ENCODE data around the gene SFT2D3. TPM values are rescaled to one million over a fixed set of nuclear protein-coding genes. Genes with fewer than 3 reads are reported as not detected.

SFT2D3 gene
- total RNA-seq, 1 experiment from 2014 or later, result 12.2 TPM

DNA sequence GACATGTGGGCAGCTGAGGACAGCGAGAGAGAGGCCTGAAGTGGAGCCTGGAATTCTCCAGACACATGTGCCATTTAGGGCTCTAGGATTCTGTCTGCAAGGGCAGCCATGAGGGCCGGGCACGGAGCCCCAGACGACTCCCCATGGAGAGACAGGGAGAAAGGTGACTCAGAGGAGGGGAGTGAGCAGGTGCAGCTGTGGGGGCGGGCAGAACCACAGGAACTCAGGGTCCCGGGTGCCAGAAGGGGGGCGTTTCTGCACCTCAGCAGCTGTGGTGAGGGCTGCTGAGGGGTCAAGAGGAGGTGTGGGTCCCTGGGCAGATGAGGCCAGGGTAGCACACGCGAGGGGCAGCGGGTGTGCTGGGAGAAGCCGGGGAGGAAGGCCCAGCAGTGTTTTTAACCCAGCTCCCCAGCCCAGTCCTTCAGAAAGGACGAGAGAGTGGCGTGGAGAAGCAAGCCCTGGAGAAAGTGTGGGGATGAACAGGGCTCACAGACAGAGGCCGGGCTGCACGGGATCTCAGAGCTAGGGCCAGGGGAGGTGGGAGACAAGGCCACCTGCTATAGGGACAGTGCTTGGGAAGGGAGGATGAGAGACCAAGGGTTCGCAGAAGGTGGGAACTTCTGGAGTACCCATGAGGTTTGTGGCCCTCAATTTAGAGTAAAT, 47.7 kb upstream of the SFT2D3 start:
- Mint-ChIP-seq H3K27me3 (ENCODE audit: insufficient read depth, unreplicated experiment) (no peaks in the 10 kb centered on the region), H3K4me1 (ENCODE audit: low read depth, unreplicated experiment) (no peaks in the 10 kb centered on the region), H3K9me3 (ENCODE audit: unreplicated experiment) (no peaks in the 10 kb centered on the region), H3K27ac (ENCODE audit: unreplicated experiment) (no peak overlapping the region), H3K4me3 (ENCODE audit: unreplicated experiment) (no peak overlapping the region), H3K36me3 (ENCODE audit: insufficient read depth, unreplicated experiment) (no peaks in the 10 kb centered on the region)
- TF ChIP-seq, protein P1, sequence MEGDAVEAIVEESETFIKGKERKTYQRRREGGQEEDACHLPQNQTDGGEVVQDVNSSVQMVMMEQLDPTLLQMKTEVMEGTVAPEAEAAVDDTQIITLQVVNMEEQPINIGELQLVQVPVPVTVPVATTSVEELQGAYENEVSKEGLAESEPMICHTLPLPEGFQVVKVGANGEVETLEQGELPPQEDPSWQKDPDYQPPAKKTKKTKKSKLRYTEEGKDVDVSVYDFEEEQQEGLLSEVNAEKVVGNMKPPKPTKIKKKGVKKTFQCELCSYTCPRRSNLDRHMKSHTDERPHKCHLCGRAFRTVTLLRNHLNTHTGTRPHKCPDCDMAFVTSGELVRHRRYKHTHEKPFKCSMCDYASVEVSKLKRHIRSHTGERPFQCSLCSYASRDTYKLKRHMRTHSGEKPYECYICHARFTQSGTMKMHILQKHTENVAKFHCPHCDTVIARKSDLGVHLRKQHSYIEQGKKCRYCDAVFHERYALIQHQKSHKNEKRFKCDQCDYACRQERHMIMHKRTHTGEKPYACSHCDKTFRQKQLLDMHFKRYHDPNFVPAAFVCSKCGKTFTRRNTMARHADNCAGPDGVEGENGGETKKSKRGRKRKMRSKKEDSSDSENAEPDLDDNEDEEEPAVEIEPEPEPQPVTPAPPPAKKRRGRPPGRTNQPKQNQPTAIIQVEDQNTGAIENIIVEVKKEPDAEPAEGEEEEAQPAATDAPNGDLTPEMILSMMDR (IDR thresholded peaks at IDR 0.05; ENCODE audit: insufficient read depth in 1 of 2, low read depth in 1 of 2, low read length in 1 of 2, severe bottlenecking in 1 of 2, unreplicated experiment in 1 of 2), result no peak
- Histone ChIP-seq H3K36me3 (ENCODE audit: control insufficient read depth, insufficient read depth, low read length) (no peaks in the 10 kb centered on the region), H3K4me3 (ENCODE audit: low read depth, low read length) (no peak overlapping the region), H3K9me3 (no peaks in the 10 kb centered on the region), H3K27me3 (replicated peaks; ENCODE audit: control insufficient read depth, insufficient read depth, low read length) (no peaks in the 10 kb centered on the region), H3K4me1 (peaks cover 6% of the 10 kb centered on the region)
- DNase-seq, result no peak
- no TSS peak for BruUV-seq (replicated peaks)
- ChIA-PET POLR2A (interaction anchor here (1.1 kb wide), 1 partner anchor 8 kb away, joined by 3 read pairs; no protein-coding TSS in a partner anchor), CTCF (interaction anchor here (1.2 kb wide), 1 partner anchor 62 kb away, joined by 5 read pairs; no protein-coding TSS in a partner anchor)
- intact Hi-C loops (cut with micrococcal nuclease; ENCODE audit: unreplicated experiment), result no loop called here

DNA sequence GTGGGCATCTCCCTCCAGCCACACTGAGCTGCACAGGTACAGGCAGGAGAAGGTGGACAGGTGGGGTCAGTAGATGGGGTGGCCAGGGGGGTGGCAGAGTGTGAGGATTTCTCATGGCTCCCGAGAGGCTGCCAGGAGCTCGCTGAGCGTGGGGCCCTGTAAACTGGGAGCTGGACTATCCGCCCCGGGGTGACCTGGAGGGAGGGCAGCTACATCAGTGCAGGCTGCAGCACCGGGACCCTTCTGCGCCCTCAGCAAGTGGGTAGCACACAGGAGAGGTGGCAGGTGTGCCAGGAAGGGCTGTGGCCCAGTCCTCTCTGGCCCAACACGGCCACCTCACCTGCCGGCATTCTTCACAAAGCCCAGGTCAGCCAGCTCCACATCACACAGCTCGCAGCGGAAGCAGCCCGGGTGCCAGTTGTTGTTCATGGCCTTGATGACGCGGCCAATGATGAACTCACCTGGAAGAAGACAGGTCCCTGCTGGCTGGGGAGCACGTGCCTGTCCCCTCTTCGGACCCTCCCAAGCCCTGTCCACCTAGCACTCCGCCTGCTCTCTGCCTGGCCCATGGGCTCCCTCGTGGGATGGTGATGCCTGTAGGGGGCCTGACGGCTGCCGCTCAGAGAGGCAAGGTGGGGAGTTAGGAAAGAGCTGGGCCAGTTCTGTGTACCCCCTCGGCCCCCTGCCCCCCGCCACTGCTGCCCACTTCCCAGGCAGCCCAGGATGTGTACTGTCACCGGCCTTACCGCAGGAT, 47.0 kb upstream of the SFT2D3 start:
- BruUV-seq (replicated peaks), result no TSS peak
- Histone ChIP-seq H3K4me3 (ENCODE audit: low read depth, low read length) (no peak overlapping the region), H3K4me1 (peaks cover 5% of the 10 kb centered on the region), H3K9me3 (no peaks in the 10 kb centered on the region), H3K27me3 (replicated peaks; ENCODE audit: control insufficient read depth, insufficient read depth, low read length) (no peaks in the 10 kb centered on the region), H3K36me3 (ENCODE audit: control insufficient read depth, insufficient read depth, low read length) (no peaks in the 10 kb centered on the region)
- TF ChIP-seq, protein P1 (IDR thresholded peaks at IDR 0.05; ENCODE audit: insufficient read depth in 1 of 2, low read depth in 1 of 2, low read length in 1 of 2, severe bottlenecking in 1 of 2, unreplicated experiment in 1 of 2), result no peak
- Mint-ChIP-seq H3K4me3 (ENCODE audit: unreplicated experiment) (no peak overlapping the region), H3K9me3 (ENCODE audit: unreplicated experiment) (no peaks in the 10 kb centered on the region), H3K27ac (ENCODE audit: unreplicated experiment) (no peak overlapping the region), H3K36me3 (ENCODE audit: insufficient read depth, unreplicated experiment) (no peaks in the 10 kb centered on the region), H3K4me1 (ENCODE audit: low read depth, unreplicated experiment) (no peaks in the 10 kb centered on the region), H3K27me3 (ENCODE audit: insufficient read depth, unreplicated experiment) (no peaks in the 10 kb centered on the region)
- CTCF ChIA-PET, result interaction anchor here (0.5 to 1.2 kb wide), 2 partner anchors 22 to 63 kb away, joined by 4 to 5 read pairs; no protein-coding TSS in a partner anchor
- intact Hi-C loops (cut with micrococcal nuclease; ENCODE audit: unreplicated experiment), result no loop called here
- POLR2A ChIA-PET, result no interaction called here
- DNase-seq, result no peak

DNA sequence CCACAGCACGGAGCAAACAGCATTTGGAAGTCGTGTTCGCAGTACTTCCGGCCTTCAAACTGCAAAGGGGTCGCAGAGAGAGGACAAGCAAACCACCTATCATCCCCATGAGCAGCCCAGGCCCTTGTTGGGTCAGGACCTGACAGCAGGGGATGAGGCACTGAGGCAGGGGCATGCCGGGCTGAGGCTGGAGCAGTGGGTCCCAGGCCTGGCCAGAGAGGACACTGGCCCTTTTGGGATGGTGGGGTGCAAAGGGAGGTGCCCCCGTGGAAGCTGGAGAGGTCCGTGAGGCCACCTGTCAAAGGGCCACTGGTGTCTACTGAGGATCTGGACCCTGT, 46.5 kb upstream of the SFT2D3 start:
- no peaks in the 10 kb centered on the region for H3K36me3 ChIP-seq (ENCODE audit: control insufficient read depth, insufficient read depth, low read length)
- no peaks in the 10 kb centered on the region for H3K9me3 Mint-ChIP-seq (ENCODE audit: unreplicated experiment)
- no TSS peak for BruUV-seq (replicated peaks)
- DNase-seq, result no peak
- H3K36me3 Mint-ChIP-seq (ENCODE audit: insufficient read depth, unreplicated experiment), result no peaks in the 10 kb centered on the region
- no peak overlapping the region for H3K4me3 ChIP-seq (ENCODE audit: low read depth, low read length)
- no peak overlapping the region for H3K4me3 Mint-ChIP-seq (ENCODE audit: unreplicated experiment)
- H3K27me3 Mint-ChIP-seq (ENCODE audit: insufficient read depth, unreplicated experiment), result no peaks in the 10 kb centered on the region
- H3K4me1 Mint-ChIP-seq (ENCODE audit: low read depth, unreplicated experiment), result no peaks in the 10 kb centered on the region
- ChIA-PET CTCF (interaction anchor here (0.5 to 1.2 kb wide), 2 partner anchors 21 to 64 kb away, joined by 4 to 5 read pairs; no protein-coding TSS in a partner anchor), POLR2A (no interaction called here)
- H3K4me1 ChIP-seq, result no peaks in the 10 kb centered on the region; the same call in 1 of the 2 replicates
- no peaks in the 10 kb centered on the region for H3K27me3 ChIP-seq (replicated peaks; ENCODE audit: control insufficient read depth, insufficient read depth, low read length)
- TF ChIP-seq, protein P1 (IDR thresholded peaks at IDR 0.05; ENCODE audit: insufficient read depth in 1 of 2, low read depth in 1 of 2, low read length in 1 of 2, severe bottlenecking in 1 of 2, unreplicated experiment in 1 of 2), result no peak
- H3K9me3 ChIP-seq, result no peaks in the 10 kb centered on the region
- intact Hi-C loops (cut with micrococcal nuclease; ENCODE audit: unreplicated experiment), result no loop called here
- no peak overlapping the region for H3K27ac Mint-ChIP-seq (ENCODE audit: unreplicated experiment)

Measured in Caco-2 (cell line).